Lower leg skin (tissue), 4 donors: Measurements from ENCODE around the gene CARS1. TPM values are rescaled to one million over a fixed set of nuclear protein-coding genes. Genes with fewer than 3 reads are reported as not detected.

Experiments used
- DNase-seq, 2 donors: peaks; one replicate each; pipeline ENCODE4 v3.0.0-alpha.2; 2019; ENCODE audit warnings: low spot score in 2 of 2
- H3K4me3 ChIP-seq: fragments of 200-600 bp; sonication (generic); 2 replicates; pipeline ENCODE4 v1.5.1; 2017; ENCODE audit warnings: mild to moderate bottlenecking, low read depth; ENCODE audit not compliant: poor library complexity, severe bottlenecking
- POLR2A ChIP-seq, 2 donors: fragments of 450-650 bp; IDR thresholded peaks; one replicate each; pipeline ENCODE4 v1.6.1; 2016 to 2017; ENCODE audit warnings: antibody characterized with exemption in 2 of 2, mild to moderate bottlenecking in 1 of 2, moderate library complexity in 1 of 2
- WGBS, 2 donors: methylation state at CpG; one replicate each; pipeline ENCODE4 v1.1.5; 2018; 5-methylcytosine and 5-hydroxymethylcytosine counted together
- intact Hi-C: fragments of 100-400 bp; cut with DNase I; formaldehyde crosslinking; loops from one replicate; pipeline ENCODE4 v1.15.0; 2023; ENCODE audit warnings: low total_unique reads
- total RNA-seq, 4 donors: library from RNA; depleted of rRNA; stranded (reverse); fragments of >200 nt; gene quantifications; one replicate each; pipeline ENCODE4 v1.1.0, GENCODE V29; 2016
- TF ChIP-seq, protein P1 (sequence below), 3 donors: fragments of 450-650 bp; IDR thresholded peaks; one replicate each; pipeline ENCODE4 v1.5.1; 2016; ENCODE audit warnings: antibody characterized with exemption in 3 of 3, mild to moderate bottlenecking in 3 of 3, moderate library complexity in 2 of 3

Gene CARS1
- total RNA-seq, 4 donors from 2014 or later: 56.7 to 63.0 (median 60.7) TPM

DNA sequence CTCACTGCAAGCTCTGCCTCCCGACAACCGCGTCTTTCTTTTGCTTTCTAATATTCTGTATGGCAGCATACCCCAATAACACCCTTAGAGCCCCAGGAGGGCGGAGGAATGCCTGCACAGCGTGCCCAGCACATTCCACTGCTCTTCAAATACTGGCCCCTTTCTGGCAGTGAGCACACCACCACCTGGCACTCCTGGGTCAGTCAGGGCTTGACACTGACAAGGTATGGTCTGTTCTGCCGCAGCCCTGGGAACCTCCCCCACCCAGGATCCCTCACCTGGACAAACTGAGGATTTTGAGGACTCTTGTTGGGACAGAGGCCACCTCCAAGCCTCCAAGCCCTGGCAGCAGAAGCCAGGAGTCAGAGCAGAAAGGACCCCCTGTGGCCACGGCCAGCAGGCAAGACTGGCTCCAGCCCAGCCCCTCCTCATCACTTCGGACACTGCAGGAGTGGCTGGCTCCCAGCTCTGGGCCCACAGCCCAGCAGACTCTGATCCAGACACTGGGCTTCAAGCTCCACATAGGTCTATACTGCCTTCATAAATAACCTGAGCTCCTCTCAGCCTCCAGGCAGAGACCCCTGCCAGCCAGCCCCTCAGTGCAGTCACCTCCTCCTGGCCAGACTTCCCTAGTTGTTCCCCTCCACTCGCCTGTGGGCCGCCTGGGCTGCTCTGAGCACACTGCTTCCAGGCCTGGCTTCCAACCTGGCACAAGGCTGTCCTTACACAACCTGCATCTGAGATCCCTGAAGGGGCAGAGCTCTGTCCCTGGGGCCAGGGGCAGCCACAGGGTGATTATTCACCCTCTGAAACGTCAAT is 14.5 kb downstream of the CARS1 start:
- TF ChIP-seq, protein P1, sequence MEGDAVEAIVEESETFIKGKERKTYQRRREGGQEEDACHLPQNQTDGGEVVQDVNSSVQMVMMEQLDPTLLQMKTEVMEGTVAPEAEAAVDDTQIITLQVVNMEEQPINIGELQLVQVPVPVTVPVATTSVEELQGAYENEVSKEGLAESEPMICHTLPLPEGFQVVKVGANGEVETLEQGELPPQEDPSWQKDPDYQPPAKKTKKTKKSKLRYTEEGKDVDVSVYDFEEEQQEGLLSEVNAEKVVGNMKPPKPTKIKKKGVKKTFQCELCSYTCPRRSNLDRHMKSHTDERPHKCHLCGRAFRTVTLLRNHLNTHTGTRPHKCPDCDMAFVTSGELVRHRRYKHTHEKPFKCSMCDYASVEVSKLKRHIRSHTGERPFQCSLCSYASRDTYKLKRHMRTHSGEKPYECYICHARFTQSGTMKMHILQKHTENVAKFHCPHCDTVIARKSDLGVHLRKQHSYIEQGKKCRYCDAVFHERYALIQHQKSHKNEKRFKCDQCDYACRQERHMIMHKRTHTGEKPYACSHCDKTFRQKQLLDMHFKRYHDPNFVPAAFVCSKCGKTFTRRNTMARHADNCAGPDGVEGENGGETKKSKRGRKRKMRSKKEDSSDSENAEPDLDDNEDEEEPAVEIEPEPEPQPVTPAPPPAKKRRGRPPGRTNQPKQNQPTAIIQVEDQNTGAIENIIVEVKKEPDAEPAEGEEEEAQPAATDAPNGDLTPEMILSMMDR (IDR thresholded peaks at IDR 0.05): no peak
- no peak for TF ChIP-seq POLR2A (IDR thresholded peaks at IDR 0.05)
- no peak overlapping the region for H3K4me3 ChIP-seq
- DNase-seq: no peak
- WGBS, 2 donors: 72 to 73% methylated on average over 8 to 10 of the region's 11 CpGs
- intact Hi-C loops: no loop called here

DNA sequence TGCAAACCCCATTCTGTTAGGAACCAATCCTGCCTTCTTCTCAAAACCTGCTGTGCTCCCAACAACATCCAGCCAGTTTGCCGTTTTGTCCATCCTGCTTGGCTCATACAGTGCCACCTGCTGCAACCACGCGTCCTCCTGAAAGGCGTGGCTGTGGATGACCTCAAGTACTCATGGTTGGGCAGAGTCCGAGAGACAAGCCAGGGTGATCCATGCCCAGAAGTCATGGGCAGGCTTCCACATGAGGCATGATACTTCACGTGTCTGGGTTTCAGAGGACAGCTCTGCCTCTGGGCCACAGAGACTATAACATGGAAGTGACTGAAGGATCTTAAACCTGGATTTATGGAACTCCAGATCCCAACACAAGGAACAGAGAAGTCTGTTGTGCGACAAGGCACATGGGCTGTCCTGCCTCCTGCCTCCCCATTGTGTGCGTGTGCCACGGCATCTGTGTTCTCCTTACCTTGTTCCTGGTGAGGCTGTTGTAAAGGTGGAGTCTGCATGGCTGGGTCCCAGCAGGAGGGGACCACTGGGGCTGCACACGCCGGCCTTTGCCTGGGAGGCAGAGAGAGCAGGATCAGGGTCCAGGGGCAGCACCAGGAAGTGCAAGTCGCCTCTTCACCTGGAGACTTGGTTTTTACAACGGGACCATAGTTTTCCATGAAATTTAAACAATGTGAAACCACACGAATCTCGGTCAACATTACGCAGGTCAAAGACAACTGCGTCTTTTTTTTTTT is 15.4 kb downstream of the CARS1 start:
- no peak for TF ChIP-seq POLR2A (IDR thresholded peaks at IDR 0.05)
- TF ChIP-seq, protein P1 (IDR thresholded peaks at IDR 0.05): no peak
- WGBS, 2 donors: 73 to 81% methylated on average over 17 of the region's 17 CpGs
- DNase-seq: no peak
- intact Hi-C loops: no loop called here
- H3K4me3 ChIP-seq: no peak overlapping the region

DNA sequence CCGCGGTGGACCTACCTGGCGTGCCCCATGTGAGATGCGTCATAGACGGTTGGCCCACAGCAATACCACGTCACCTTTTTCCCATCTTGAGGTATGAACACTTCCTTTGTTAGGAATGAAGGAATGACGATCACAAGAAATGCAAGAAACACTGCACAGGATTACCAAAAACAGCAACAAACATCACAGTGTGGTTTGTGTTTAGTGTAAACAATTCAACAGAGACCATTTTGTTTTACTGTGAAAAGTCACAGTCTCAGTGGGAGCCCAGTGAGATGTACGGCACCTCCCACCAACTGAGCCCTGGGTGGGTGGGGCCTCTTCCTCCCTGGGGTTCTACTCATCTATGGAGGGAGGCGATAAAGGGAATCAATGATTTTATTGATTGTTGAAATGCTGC is 16.3 kb downstream of the CARS1 start:
- WGBS, 2 donors: 86 to 91% methylated on average over 9 of the region's 9 CpGs
- TF ChIP-seq, protein P1 (IDR thresholded peaks at IDR 0.05): no peak
- intact Hi-C loops: no loop called here

DNA sequence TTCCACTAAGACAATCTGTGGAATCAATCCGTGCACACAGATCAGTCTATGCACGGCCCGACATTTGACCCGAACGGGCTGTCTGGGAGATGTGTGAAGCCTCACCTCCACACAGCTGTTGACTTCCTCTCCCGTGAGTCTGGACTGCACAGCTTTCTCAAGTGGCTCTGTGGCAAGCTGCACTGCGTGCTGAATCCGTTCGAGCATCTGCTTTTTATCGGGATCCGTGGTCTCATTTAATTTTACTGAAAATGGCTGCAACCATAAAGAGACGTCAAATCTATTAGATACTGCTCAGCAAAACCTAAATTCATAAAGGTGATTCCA is 19.3 kb downstream of the CARS1 start:
- intact Hi-C loops: loop anchor here (5.0 kb wide), 2 partner anchors 54 to 179 kb away; partner anchors contain the start of gene MRGPRG
- WGBS, 2 donors: 61 to 76% methylated on average over 12 of the region's 12 CpGs
- TF ChIP-seq, protein P1 (IDR thresholded peaks at IDR 0.05): no peak
- TF ChIP-seq POLR2A (IDR thresholded peaks at IDR 0.05): no peak

More for the DNA sequence above, 16.3 kb downstream of the CARS1 start:
- no peak overlapping the region for H3K4me3 ChIP-seq
- no peak for DNase-seq

DNA sequence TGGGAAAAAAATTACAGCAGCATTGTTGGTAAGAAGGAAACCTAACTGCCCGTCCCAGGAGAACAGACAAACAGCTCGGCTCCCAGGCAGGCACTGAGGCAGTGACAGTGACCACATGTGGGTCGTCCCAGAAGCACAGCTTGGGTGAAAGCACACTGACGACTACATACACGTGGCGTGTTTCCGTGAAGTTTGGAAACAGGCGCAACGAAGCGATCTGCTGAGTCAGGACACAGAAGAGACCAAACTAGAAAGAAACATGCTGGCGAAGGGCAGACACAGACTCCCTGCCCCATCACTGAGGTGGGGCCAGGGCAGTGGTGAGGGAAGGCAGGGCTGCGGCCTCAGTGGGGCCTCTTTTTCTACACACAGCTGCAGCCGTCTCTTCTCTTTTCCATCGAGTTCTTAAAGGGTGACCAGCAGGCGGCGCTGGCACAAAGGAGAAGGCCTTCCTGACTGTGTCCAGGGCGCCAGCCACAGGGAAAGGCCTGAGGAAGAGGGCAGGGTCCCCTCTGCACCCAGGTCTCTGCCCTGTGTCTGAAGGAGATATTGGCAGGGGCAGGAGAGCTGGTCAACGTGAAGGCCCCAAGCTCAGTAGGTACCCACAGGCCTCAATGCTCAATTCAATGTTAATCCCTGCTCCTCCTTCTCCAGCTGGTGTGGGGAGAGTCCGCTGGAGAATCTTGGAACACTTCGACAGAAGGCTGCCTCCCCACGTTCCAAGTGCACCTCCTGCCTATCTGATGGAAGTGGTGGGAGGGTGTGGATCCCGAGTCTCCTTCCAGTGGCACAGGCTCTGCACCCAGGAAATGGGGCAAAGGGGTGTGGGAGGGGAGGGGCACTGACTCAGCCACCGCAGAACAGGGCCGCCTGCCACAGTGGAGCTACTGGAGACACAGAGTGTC is 19.9 kb downstream of the CARS1 start:
- TF ChIP-seq, protein P1 (IDR thresholded peaks at IDR 0.05): no peak
- TF ChIP-seq POLR2A (IDR thresholded peaks at IDR 0.05): no peak
- H3K4me3 ChIP-seq: no peak overlapping the region
- DNase-seq: peak; percentile 74 to 93
- intact Hi-C loops: loop anchor here (5.0 kb wide), 2 partner anchors 55 to 180 kb away; partner anchors contain the start of gene MRGPRG
- WGBS, 2 donors: 47 to 51% methylated on average over 24 of the region's 24 CpGs

More for the DNA sequence above, 19.3 kb downstream of the CARS1 start:
- no peak for DNase-seq
- H3K4me3 ChIP-seq: no peak overlapping the region
